ENCODE measurements around the gene RASGRP3.
"Not testable (repeated sequence)": the region's sequence is repeated elsewhere in the genome, so short reads cannot be mapped to it uniquely, and the experiment has no call there.

Gene RASGRP3

GRCh38 chr2:33458248-33458819 is 18.1 kb upstream of the RASGRP3 start:
- no peak for DNase-seq

DNA sequence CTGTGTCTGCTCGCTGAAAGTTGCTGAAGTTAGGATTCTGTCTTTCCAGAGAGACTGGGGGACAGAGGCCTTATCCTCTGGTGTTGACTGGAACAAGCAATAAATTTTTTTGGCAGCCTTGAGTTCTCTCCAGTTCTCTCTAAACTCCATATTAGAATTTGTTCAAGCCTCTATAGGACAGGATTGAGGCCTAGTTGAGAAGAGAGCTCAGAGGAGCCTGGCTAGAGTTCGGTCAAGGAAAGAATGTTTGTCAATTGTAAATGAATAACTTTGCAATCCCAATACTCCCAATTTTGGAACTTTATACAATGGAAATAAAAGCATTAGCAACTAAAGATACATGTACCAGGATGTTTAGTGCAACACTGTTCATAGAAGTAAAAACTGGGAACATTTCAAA is 16.7 kb upstream of the RASGRP3 start:
- DNase-seq, result no peak

DNA sequence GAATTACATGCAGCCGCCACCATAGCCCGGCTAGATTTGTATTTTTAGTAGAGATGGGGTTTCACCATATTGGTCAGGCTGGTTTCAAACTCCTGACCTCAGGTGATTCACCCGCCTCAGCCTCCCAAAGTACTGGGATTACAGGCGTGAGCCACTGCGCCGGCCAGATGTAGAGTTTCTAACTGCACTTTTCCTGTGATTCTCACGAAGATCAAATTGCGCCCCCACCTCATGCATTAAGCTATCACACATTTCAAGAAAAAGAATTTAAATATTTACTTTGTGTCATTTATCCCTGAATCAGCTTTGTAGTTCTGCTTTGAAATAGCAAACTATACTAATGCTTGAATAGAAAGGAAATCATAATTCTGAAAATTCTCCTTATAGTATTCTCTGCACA is 13.9 kb upstream of the RASGRP3 start:
- not testable (repeated sequence) for DNase-seq

- DNase-seq, result no peak
Measured at GRCh38 chr2:33467413-33467812, 9.0 kb upstream of the RASGRP3 start.

GRCh38 chr2:33469238-33469637 is 7.2 kb upstream of the RASGRP3 start:
- no peak for DNase-seq

- DNase-seq, result peak; percentile 18
Measured at GRCh38 chr2:33475224-33476130, 972 bp upstream of the RASGRP3 start.

- DNase-seq, result no peak
Measured at GRCh38 chr2:33476793-33477190, 343 bp downstream of the RASGRP3 start.

GRCh38 chr2:33477473-33478468 is 1.3 kb downstream of the RASGRP3 start:
- no peak for DNase-seq

GRCh38 chr2:33478968-33479731 is 2.7 kb downstream of the RASGRP3 start:
- DNase-seq, result no peak

GRCh38 chr2:33482518-33482917 is 6.1 kb downstream of the RASGRP3 start:
- no peak for DNase-seq

- no peak for DNase-seq
Measured at GRCh38 chr2:33484042-33484621, 7.7 kb downstream of the RASGRP3 start.

DNA sequence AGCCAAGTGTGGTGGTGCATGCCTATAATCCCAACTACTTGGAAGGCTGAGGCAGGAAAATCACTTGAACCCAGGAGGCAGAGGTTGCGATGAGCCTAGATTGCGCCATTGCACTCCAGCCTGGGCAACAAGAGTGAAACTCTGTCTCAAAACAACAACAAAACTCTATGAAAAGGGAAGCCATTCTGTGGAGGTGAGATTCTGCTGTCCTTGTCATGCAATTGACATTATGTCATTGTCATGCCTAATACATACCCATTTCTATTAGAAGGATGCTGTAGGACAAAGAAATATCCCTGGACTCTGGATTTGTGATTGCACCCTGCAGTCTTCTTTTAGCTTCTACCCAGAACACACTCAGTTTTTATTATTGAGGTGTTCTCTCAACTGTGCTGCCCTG is 8.6 kb downstream of the RASGRP3 start:
- no peak for DNase-seq

DNA sequence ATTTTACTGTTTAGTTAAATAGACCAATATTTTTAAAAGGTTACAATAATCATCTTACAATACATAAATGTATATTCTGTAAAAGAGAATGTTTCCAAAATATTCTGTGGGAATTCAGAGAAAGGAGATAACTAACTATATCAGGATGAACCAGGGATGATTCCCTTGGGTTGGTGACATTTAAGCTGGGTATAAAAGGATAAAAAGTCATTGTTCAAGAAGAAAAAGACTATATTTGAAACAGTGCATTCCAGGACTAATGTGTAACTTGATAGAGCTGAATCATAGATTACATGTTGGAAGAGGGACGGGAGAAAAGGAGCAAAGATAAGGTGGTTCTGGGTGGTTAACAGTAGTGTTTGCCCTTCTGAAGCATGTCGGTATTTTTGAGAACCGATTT is 10.1 kb downstream of the RASGRP3 start:
- DNase-seq, result no peak

GRCh38 chr2:33488178-33488690 is 11.8 kb downstream of the RASGRP3 start:
- no peak for DNase-seq

- no peak for DNase-seq
Measured at GRCh38 chr2:33488715-33489540, 12.5 kb downstream of the RASGRP3 start.

DNA sequence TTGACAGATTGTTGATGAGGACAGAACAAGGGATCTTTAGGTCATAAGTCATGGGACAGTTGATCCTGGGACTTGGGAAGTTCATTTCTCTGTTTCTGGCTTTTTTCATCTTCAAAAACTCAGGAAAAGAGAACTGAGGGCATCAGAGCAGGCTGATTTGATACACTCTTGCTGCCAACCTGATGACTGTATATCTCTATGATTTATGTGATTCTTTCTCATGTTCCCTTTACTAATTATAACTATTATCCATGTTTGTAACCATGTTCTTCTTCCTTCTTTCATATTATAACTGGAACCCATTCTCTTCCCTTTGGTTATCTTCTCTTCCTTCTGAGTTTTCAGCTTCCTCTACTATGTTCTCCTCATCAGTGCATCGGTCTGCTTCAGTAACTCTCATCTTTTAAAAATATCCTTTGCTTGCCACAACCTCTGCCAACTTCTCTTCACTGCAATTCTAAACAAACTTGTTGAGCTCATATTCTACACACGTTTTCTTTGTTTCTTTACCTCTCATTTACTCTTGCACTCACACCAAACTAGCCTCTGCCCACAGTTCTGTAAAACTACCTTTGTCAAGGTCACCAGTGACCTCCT is 13.5 kb downstream of the RASGRP3 start:
- no peak for DNase-seq

- DNase-seq, result no peak
Measured at GRCh38 chr2:33491441-33492084, 15.1 kb downstream of the RASGRP3 start.

GRCh38 chr2:33492399-33493134 is 16.1 kb downstream of the RASGRP3 start:
- no peak for DNase-seq

DNA sequence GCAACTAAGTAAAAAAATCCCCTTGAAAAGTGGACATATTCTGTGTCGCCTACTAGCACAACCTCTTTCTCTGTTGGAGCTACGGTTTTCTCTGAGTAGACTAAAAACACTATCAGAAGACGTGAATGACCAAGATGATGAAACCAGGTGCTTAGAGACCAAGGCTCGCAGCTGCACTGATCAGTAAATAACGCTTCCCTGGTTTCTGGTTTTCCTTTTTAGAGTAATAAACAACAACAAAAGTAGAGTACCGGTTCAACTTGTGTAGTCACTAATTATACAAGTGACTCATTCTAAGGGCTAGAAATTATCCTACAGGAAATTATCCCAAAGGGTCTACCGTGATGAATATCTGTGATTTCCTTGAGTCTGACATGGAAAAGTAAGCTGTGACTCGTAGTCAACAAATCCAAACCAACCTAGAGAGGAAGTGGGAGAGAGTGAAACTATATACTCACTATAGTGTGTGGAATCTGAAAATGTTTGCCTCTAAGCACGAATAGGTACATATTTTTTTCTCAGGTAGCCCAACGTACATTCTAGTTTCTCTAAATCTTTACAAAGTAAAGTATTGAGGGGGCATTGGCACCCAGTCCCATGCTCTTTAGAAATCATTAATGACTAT is 17.8 kb downstream of the RASGRP3 start:
- no peak for DNase-seq

Data from GF-D8 (cell line).